GM12878 (cell line): Measurements from ENCODE around the gene TGDS. TPM values are rescaled to one million over a fixed set of nuclear protein-coding genes. Genes with fewer than 3 reads are reported as not detected.

Source experiments
- PBX3 ChIP-seq: IDR thresholded peaks from 2 replicates; pipeline ENCODE4 v1.6.1; 2011; ENCODE audit warnings: mild to moderate bottlenecking, low read depth, low read length, moderate library complexity; ENCODE audit not compliant: insufficient replicate concordance
- PKNOX1 ChIP-seq: fragments of 450-650 bp; IDR thresholded peaks from 2 replicates; pipeline ENCODE4 v1.6.1; 2016; ENCODE audit warnings: mild to moderate bottlenecking
- ZNF687 ChIP-seq: fragments of 450-650 bp; IDR thresholded peaks from 2 replicates; pipeline ENCODE4 v1.6.1; 2017; ENCODE audit warnings: mild to moderate bottlenecking, moderate library complexity
- polyA plus RNA-seq, 11 experiments: library from polyadenylated mRNA; depleted of rRNA in 4 of 11; unstranded in 6 of 11; stranded (reverse) in 5 of 11; fragments of >200 nt; fragmentation: Nextera tagmentation in 4 of 11; fragmentation: Illumina TruSeq in 1 of 11; extraction: Ambion mirVana in 4 of 11; extraction: Trizol in 1 of 11; gene quantifications; 1 replicate in 1 of 11; 2 replicates in 10 of 11; pipeline versions ENCODE4 v1.2.1 to v1.2.3, GENCODE V29; 2011 to 2016; ENCODE audit warnings: inconsistent platforms in 2 of 11, missing spikeins in 2 of 11, low read depth in 1 of 11
- total RNA-seq, 4 experiments: library from RNA; depleted of rRNA in 3 of 4; stranded (reverse); fragments of >200 nt in 3 of 4; fragmentation: Illumina TruSeq in 1 of 4; extraction: Trizol in 1 of 4; gene quantifications; 2 replicates each; pipeline versions ENCODE4 v1.2.1 to v1.2.3, GENCODE V29; 2013 to 2021

TGDS gene
- total and polyA plus RNA-seq, 10 of the 15 experiments (the other 5 are each of a cell fraction or from before 2014, with no cell fraction given) = 13.1 to 44.3 (median 23.8) TPM

- peak; percentile 94 for TF ChIP-seq ZNF687
- TF ChIP-seq PKNOX1 = peak; percentile 92
- peak; percentile 57 for TF ChIP-seq PBX3
Observed at GRCh38 chr13:94601446-94602431, 5.8 kb upstream of the TGDS start, which contains the start of gene GPR180 (continued).
